ENCODE data around the gene CDHR5.

GRCh38 chr11:617912-618682 lies 6.7 kb downstream of the CDHR5 start:
- TF ChIP-seq, protein P1, sequence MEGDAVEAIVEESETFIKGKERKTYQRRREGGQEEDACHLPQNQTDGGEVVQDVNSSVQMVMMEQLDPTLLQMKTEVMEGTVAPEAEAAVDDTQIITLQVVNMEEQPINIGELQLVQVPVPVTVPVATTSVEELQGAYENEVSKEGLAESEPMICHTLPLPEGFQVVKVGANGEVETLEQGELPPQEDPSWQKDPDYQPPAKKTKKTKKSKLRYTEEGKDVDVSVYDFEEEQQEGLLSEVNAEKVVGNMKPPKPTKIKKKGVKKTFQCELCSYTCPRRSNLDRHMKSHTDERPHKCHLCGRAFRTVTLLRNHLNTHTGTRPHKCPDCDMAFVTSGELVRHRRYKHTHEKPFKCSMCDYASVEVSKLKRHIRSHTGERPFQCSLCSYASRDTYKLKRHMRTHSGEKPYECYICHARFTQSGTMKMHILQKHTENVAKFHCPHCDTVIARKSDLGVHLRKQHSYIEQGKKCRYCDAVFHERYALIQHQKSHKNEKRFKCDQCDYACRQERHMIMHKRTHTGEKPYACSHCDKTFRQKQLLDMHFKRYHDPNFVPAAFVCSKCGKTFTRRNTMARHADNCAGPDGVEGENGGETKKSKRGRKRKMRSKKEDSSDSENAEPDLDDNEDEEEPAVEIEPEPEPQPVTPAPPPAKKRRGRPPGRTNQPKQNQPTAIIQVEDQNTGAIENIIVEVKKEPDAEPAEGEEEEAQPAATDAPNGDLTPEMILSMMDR (optimal IDR thresholded peaks at IDR 0.05 in 1 of 3, IDR thresholded peaks at IDR 0.05 in 1 of 3, conservative IDR thresholded peaks at IDR 0.05 in 1 of 3; ENCODE audit: extremely low read depth in 1 of 3, insufficient read depth in 2 of 3, low read length in 3 of 3): no peak
- TF ChIP-seq EZH2 (IDR thresholded peaks at IDR 0.05; ENCODE audit: low read length): no peak

Data from keratinocyte (primary cell).